A673 (cell line): ENCODE measurements around the gene NFIC. TPM values are rescaled to one million over a fixed set of nuclear protein-coding genes. Genes with fewer than 3 reads are reported as not detected.

Experiments used
- BruUV-seq: library from RNA; stranded (reverse); fragments of 400-500 nt; replicated peaks from 2 replicates; lab custom pipeline; 2021; lab: Mats Ljungman, UMichigan
- CTCF ChIA-PET: fragments of 300-600 bp; sonication (Branson Sonifier 250); formaldehyde crosslinking; loops from one replicate; lab custom pipeline; 2022; ENCODE audit warnings: antibody characterized with exemption; lab: Charles Lee
- POLR2A ChIA-PET: fragments of 300-600 bp; sonication (Branson Sonifier 250); formaldehyde crosslinking; loops from one replicate; lab custom pipeline; 2022; ENCODE audit warnings: antibody characterized with exemption; ENCODE audit not compliant: low non-redundant PET; lab: Charles Lee
- DNase-seq: peaks from one replicate; pipeline ENCODE4 v3.0.0-alpha.2; 2015; ENCODE audit warnings: low spot score
- H3K27ac ChIP-seq: fragments of 200-600 bp; sonication (generic); 2 replicates; pipeline ENCODE4 v1.5.1; 2016; ENCODE audit warnings: mixed run types, low read depth, mild to moderate bottlenecking, mixed read lengths, antibody characterized with exemption, low read length; ENCODE audit not compliant: poor library complexity, severe bottlenecking
- H3K27me3 ChIP-seq: fragments of 200-600 bp; sonication (generic); replicated peaks from 2 replicates; pipeline ENCODE4 v1.6.1; 2017; ENCODE audit warnings: mixed run types, low read depth, mild to moderate bottlenecking, mixed read lengths, antibody characterized with exemption, low read length; ENCODE audit not compliant: insufficient read depth, poor library complexity
- H3K36me3 ChIP-seq: fragments of 200-600 bp; sonication (generic); 2 replicates; pipeline ENCODE4 v1.6.1; 2016; ENCODE audit warnings: mixed run types, mild to moderate bottlenecking, mixed read lengths, antibody characterized with exemption, low read length; ENCODE audit not compliant: insufficient read depth, poor library complexity, severe bottlenecking
- H3K4me1 ChIP-seq: fragments of 200-600 bp; sonication (generic); 2 replicates; pipeline ENCODE4 v1.6.1; 2017; ENCODE audit warnings: mixed run types, mild to moderate bottlenecking, mixed read lengths, antibody characterized with exemption, low read length; ENCODE audit not compliant: insufficient read depth, poor library complexity, severe bottlenecking
- H3K4me3 ChIP-seq: fragments of 200-600 bp; sonication (generic); 2 replicates; pipeline ENCODE4 v1.5.1; 2016; ENCODE audit warnings: low read depth, mixed run types, mild to moderate bottlenecking, mixed read lengths, low read length; ENCODE audit not compliant: poor library complexity, severe bottlenecking
- H3K9me3 ChIP-seq: fragments of 200-600 bp; sonication (generic); 2 replicates; pipeline ENCODE4 v1.6.1; 2016; ENCODE audit warnings: mixed run types, low read depth, mild to moderate bottlenecking, mixed read lengths, antibody characterized with exemption, low read length; ENCODE audit not compliant: poor library complexity, severe bottlenecking
- EZH2 ChIP-seq: fragments of 200-600 bp; sonication (generic); IDR thresholded peaks from 2 replicates; pipeline ENCODE4 v1.6.1; 2017; ENCODE audit warnings: borderline replicate concordance, low read depth, mild to moderate bottlenecking, mixed read lengths, antibody characterized with exemption, low read length; ENCODE audit not compliant: poor library complexity, severe bottlenecking
- intact Hi-C: fragments of 100-400 bp; cut with micrococcal nuclease; formaldehyde crosslinking; loops from one replicate; pipeline ENCODE4 v1.10.0; 2022; ENCODE audit not compliant: unreplicated experiment
- total RNA-seq: library from RNA; stranded (reverse); gene quantifications from 2 replicates; pipeline ENCODE4 v1.2.3, GENCODE V29; 2021
- TF ChIP-seq, protein P1 (sequence below): fragments of 300-800, 200-600 bp; sonication (generic); conservative IDR thresholded peaks from 2 replicates; pipeline ENCODE4 v1.5.1; 2017; ENCODE audit warnings: low read depth, mild to moderate bottlenecking, antibody characterized with exemption, low read length, moderate library complexity, mixed read lengths

NFIC gene
- total RNA-seq, 1 experiment from 2014 or later = 112 TPM

DNA sequence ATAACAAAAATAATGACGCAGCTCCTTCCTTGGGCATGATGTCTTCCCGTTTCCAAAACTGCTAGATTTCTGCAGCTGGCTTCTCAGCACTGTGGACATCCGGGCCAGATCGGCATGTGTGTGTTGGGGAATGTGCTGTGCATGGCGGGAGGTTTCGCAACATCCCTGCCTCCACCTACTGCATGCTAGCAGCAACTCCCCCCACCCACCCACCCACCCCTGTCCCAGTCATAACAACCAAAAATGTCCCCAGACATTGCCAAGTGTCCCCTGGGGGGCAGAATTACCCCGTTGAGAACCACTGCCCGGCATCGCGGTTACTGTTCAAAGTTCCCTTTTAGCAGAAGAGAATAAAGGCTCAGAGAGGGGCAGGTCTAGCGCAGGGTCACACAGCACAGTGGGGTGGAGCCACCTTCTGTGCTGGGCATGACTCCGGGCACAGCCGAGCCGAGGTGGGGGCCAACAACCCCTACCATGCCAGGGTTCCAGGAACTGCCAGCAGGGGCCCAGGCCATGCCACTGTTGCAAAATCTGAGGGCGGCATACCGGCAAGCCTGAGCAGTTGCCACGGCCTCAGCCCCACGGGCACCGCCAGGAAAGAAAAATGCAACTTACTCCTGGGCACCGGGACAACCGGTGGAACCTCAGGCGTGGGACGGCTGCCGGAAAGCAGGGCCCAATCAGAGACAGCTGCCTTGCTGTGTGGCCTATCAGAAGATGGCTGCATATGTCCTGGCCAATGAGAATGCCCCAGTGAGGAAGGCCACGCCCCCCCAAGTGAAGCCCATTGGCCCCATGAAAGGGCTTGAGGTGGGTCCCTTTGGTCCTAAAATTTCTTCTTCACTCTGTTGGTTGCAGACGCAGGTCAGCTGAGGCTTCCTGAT is 22.5 kb upstream of the NFIC start:
- no peak for TF ChIP-seq EZH2
- TF ChIP-seq, protein P1, sequence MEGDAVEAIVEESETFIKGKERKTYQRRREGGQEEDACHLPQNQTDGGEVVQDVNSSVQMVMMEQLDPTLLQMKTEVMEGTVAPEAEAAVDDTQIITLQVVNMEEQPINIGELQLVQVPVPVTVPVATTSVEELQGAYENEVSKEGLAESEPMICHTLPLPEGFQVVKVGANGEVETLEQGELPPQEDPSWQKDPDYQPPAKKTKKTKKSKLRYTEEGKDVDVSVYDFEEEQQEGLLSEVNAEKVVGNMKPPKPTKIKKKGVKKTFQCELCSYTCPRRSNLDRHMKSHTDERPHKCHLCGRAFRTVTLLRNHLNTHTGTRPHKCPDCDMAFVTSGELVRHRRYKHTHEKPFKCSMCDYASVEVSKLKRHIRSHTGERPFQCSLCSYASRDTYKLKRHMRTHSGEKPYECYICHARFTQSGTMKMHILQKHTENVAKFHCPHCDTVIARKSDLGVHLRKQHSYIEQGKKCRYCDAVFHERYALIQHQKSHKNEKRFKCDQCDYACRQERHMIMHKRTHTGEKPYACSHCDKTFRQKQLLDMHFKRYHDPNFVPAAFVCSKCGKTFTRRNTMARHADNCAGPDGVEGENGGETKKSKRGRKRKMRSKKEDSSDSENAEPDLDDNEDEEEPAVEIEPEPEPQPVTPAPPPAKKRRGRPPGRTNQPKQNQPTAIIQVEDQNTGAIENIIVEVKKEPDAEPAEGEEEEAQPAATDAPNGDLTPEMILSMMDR = no peak
- H3K27ac ChIP-seq = peak overlapping the region; percentile 57
- BruUV-seq = no TSS peak
- DNase-seq = peak; percentile 93
- H3K9me3 ChIP-seq = no peaks in the 10 kb centered on the region
- no peaks in the 10 kb centered on the region for H3K36me3 ChIP-seq
- ChIA-PET CTCF (interaction anchor here (0.5 to 0.6 kb wide), 2 partner anchors 85 to 123 kb away, joined by 3 to 4 read pairs; no protein-coding TSS in a partner anchor), POLR2A (no interaction called here)
- peaks cover 9% of the 10 kb centered on the region for H3K4me1 ChIP-seq
- no peaks in the 10 kb centered on the region for H3K27me3 ChIP-seq
- peak overlapping the region; percentile 51 for H3K4me3 ChIP-seq
- intact Hi-C loops = no loop called here

DNA sequence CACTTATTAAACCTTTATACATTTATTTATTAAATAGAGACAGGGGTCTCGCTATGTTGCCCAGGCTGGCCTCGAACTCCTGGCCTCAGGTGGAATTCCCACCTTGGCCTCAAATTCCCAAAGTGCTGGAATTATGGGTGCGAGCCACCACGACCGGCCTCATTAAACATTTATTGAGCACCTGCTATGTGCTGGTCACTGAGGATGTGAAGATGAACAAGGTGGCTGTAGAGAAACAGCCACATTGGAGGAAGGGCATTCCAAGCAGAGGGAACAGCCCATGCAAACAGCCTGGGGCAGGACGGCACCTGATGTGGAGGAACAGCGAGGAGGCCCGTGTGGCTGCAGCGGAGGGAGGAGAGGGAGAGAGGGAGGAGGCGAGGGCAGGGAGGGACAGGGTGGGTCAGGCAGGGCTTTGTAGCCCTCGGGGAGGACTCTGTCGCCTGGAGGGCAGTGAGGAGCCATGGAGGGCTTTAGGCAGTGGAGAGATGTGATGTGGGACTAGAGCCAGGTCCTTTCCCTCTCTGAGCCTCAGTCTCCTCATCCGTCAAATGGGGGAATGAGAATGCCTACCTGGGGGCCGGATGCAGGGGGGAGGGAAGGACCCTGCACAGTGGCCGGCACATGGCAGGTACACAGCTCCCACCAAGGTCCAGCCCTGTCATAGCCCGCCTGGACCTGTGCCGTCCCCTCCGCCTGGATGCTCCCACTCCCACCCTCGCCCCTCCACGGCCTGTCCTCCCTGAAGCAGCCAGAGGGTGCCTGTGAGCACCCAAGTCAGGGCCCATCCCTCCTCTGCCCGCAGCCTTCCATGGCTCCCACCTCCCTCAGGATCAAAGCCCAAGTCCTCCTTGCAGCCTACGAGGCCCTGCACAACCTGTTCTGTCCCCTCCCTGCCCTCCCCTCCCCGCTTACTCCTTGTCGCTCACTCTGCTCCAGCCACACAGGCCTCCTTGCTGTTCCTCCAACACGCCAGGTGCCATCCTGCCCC is 21.5 kb upstream of the NFIC start:
- intact Hi-C loops = no loop called here
- Histone ChIP-seq H3K27me3 (no peaks in the 10 kb centered on the region), H3K36me3 (no peaks in the 10 kb centered on the region), H3K27ac (no peak overlapping the region), H3K4me3 (no peak overlapping the region), H3K4me1 (peaks cover 9% of the 10 kb centered on the region), H3K9me3 (no peaks in the 10 kb centered on the region)
- TF ChIP-seq EZH2 = no peak
- TF ChIP-seq, protein P1 = no peak
- POLR2A ChIA-PET = no interaction called here
- no peak for DNase-seq
- CTCF ChIA-PET = no interaction called here
- no TSS peak for BruUV-seq

DNA sequence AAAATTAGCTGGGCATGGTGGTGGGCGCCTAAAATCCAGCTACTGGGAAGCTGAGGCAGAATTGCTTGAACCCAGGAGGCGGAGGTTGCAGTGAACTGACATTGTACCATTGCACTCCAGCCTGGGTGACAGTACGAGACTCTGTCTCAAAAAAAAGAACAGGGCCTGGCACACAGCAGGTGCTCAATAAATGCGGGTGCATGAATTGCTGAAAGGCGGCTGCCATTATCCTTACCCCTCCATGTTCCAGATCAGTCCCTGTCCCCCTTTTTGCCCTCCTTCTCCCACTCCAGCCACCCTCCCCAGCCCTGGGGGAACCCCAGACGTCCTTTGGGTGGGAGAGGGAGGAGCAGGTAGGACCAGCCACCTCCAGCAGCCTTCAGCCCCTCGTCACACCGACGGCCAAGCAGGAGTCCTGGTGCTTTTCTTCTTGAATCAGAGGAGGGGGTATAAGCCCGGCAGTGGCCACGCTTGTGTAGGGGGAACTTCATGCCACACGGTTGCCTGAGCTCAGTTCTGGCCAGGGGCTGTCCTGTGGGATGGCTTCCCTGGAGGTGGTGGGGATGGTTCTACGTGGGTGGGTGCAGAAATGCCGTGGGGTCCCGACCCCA is 20.4 kb upstream of the NFIC start:
- Histone ChIP-seq H3K27ac (no peak overlapping the region), H3K36me3 (no peaks in the 10 kb centered on the region), H3K4me1 (peaks cover 9% of the 10 kb centered on the region), H3K9me3 (no peaks in the 10 kb centered on the region), H3K4me3 (no peak overlapping the region), H3K27me3 (no peaks in the 10 kb centered on the region)
- ChIA-PET CTCF (no interaction called here), POLR2A (no interaction called here)
- BruUV-seq = no TSS peak
- DNase-seq = no peak
- TF ChIP-seq EZH2 = no peak
- TF ChIP-seq, protein P1 = no peak
- intact Hi-C loops = no loop called here
